Suppressor macrophage (primary cell): ENCODE data around the gene BMP8B.

Source experiments
- DNase-seq, 4 experiments: peaks; one replicate each; pipeline ENCODE4 v3.0.0-alpha.2; 2020 to 2022

BMP8B gene

DNA sequence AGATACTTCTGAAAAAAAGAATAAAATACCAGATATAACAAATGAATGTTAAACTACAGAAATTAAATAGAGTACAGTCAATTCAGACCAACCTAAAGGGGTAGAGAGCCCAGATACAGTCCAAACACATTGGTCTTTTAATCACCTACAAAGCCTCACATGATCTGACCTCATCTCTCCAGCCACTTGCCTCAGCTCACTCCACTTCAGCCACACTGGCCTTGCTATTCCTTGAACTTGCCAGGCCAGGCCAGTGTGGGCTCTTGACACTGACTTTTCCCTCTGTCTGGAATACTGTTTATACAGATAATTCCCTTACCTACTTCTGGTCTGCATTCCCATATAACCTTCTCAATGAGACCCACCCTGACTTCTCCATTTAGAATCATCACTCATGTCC, 67.0 kb downstream of the BMP8B start:
- DNase-seq = no peak

- peak; percentile 53 to 85 (median 72) for DNase-seq
These were observed 68.3 kb downstream of the BMP8B start for GRCh38 chr1:39720094-39720999.

DNA sequence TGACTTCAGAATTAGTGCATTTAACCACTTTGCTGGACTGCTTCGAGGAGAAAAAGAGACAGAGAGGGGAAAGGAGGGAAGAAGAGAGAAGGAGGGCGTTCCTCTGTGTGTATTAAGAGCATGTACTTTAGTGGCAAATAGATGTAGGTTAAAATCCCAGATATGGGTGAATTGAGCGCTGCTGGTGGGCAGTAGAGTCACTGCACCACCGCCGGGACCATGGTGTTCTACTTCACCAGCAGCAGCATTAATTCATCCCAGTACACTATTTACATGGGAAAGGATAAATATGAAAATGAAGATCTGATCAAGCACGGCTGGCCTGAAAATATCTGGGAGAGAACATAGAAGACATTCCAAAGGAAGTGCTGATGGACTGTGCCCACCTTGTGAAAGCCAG, 70.9 kb downstream of the BMP8B start:
- no peak for DNase-seq

- DNase-seq = no peak
These were observed 75.1 kb downstream of the BMP8B start for GRCh38 chr1:39713557-39713956.

DNA sequence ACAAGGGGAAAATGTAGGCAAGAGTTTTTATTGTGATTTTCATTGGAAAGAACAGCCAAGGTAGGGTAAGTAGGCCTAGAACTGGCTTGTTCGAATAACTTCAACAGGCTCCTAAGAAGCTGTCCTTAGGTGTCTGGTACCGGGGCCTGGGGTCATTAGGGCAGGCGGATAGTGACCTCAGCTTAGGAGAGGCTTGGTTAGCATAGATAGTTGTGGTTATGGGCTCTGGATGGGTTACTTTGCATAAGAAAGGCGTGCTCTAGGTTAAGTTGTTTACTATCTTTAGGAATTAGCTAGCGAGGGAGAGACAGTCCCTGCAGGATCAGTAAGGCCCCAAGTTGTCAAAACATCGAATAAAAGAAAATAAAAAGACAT, 76.7 kb downstream of the BMP8B start:
- DNase-seq = no peak

DNA sequence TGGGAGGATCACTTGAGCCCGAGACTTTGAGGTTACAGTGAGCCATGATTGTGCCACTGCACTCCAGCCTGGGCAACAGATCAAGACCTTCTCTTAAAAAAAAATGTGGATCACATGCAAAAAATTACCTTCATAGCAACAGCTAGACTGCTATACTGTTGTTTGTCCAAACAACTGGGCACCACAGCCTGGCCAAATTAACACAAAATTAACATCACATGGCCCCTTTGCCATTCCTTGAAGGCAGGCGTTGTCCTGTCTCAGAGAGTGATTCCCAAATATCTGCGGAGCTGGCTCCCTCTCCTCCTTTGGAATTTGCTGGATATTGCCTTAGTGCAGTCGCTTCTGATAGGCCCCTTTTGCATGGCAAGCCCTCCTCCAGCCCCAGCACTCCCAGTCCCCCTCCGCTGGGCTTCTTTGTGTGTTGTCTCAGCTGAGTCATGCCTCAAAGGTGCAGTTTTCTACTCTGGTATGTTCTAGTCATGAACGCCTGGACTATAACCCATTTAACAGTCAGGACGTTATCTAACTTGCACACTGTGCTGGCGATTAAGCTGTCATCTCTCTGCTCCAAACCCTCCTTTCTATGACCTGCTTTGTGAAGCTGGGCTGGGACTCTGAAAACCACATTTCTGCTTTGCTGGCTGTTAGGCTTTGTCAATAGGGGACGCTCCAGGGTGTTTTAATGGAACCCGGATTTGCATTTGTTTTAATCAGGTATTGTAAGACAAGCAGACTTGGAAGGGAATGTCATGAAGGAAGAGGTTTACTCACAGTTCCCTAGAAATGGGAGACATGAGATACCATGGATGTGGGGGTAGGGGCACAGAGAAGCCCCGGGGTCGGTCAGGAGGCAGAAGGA, 77.3 kb downstream of the BMP8B start:
- no peak for DNase-seq

- no peak for DNase-seq
These were observed 81.2 kb downstream of the BMP8B start for GRCh38 chr1:39707506-39707905.
